GM12872 (cell line): ENCODE measurements around the gene GPN1.

Source experiments
- TF ChIP-seq, protein P1 (sequence below): IDR thresholded peaks from 3 replicates; pipeline ENCODE4 v1.5.1; 2011; ENCODE audit warnings: low read depth, mild to moderate bottlenecking, low read length, moderate library complexity; ENCODE audit not compliant: insufficient read depth

The GPN1 gene

DNA sequence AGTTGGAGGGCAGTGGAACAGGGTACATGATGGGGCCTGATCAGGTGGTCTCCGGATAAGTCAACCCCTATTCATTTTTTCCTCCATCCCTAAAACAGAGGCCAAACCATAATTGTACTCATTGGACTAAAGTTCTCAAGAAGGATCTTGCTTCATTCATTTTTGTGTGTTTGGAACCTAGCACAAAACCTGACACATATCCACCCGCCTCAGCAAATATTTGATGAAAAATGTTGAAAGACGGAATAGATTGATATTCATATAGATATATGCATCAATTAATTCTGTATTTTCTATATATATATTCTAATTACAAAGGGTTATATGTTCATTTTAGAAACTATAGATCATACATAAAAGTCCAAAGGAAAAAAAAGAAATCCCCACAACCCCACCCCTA is 56.7 kb downstream of the GPN1 start:
- TF ChIP-seq, protein P1, sequence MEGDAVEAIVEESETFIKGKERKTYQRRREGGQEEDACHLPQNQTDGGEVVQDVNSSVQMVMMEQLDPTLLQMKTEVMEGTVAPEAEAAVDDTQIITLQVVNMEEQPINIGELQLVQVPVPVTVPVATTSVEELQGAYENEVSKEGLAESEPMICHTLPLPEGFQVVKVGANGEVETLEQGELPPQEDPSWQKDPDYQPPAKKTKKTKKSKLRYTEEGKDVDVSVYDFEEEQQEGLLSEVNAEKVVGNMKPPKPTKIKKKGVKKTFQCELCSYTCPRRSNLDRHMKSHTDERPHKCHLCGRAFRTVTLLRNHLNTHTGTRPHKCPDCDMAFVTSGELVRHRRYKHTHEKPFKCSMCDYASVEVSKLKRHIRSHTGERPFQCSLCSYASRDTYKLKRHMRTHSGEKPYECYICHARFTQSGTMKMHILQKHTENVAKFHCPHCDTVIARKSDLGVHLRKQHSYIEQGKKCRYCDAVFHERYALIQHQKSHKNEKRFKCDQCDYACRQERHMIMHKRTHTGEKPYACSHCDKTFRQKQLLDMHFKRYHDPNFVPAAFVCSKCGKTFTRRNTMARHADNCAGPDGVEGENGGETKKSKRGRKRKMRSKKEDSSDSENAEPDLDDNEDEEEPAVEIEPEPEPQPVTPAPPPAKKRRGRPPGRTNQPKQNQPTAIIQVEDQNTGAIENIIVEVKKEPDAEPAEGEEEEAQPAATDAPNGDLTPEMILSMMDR, result no peak

- TF ChIP-seq, protein P1, result no peak
Measured at GRCh38 chr2:27687232-27687631, 58.4 kb downstream of the GPN1 start.

DNA sequence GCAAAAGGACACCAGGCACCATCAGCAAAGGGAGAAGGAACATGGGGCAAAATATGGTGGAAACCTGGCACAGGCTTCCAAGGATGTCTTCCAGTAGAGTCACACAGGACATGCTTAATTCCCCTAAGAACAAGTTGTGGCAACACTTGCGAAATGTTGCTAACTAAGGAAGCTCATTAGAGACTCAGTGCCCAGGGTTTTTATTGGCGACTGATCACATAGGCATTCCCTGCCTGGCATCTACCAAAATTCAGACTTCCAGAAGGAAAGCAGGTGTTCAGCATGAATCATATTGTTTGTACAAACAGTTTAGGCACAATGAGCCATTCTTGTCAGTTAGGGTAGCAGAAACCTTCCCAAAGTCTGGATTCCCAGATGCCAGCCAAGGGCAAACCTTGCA is 60.6 kb downstream of the GPN1 start:
- TF ChIP-seq, protein P1, result no peak

DNA sequence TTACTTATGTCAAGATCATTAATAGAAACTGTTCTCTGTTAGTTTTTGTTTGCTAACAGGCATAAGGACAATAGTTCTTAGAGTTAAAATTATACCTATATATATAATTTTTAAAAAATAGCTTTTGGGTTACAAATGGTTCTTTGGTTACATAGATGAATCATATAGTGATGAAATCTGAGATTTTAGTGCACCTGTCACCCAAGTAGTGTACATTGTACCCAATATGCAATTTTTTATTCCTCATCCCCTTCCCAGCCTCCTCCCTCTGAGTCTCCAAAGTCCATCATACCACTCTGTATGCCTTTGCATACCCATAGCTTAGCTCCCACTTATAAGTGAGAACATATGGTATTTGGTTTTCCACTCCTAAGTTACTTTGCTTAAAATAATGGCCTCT is 61.2 kb downstream of the GPN1 start:
- TF ChIP-seq, protein P1, result no peak

DNA sequence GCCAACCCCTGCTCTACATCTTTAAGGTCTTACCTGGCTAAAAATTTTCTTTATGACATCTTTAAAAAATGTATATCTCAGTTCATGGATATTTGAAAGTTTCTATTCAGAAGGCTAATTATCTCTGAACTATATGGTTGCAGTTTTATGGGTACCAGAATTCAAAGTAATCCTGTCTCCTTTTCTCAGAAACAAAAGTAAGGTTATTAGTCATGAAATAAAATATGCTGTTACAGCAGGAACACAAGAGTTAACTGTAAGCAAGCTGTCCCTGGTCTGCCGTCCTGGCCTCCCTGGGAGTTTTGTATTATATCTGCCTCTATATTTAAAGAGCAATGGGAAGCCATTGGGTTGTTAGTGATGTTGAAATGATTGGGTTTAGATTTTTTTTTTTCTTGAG is 68.8 kb downstream of the GPN1 start:
- TF ChIP-seq, protein P1, result no peak
